Measurements from ENCODE around the gene TPI1. TPM values are rescaled to one million over a fixed set of nuclear protein-coding genes. Genes with fewer than 3 reads are reported as not detected.

Gene TPI1
- total and polyA plus RNA-seq, 2 of the 8 experiments (the other 6 are each of a cell fraction or from before 2014, with no cell fraction given) = 910 to 3,018 TPM

GRCh38 chr12:6863586-6864321 lies 3.6 kb upstream of the TPI1 start:
- no peak overlapping the region for H3K4ac ChIP-seq (replicated peaks; ENCODE audit: insufficient read length, low read depth, low read length)
- 97% methylated on average over 14 of the region's 16 CpGs; no CpG with 5 or more reads in 1 of the 2 experiments for WGBS, 2 experiments (ENCODE audit: extremely low coverage in 1 of 2, insufficient coverage in 1 of 2, insufficient read length in 1 of 2, insufficient replicate concordance in 2 of 2, low coverage in 1 of 2, low lambda C conversion rate in 2 of 2, missing lambda C conversion rate in 1 of 2)
- H3K27ac ChIP-seq (ENCODE audit: low read depth, low read length) = no peak overlapping the region
- H4K91ac ChIP-seq (replicated peaks; ENCODE audit: insufficient read length, low read length) = no peak overlapping the region
- DNase-seq (ENCODE audit: low read depth in 1 of 2, low spot score in 2 of 2) = no peak
- peaks cover 0 to 14% of the 10 kb centered on the region in 2 experiments; a peak in 2 of 4 replicates for H3K79me2 ChIP-seq (ENCODE audit: control insufficient read depth in 1 of 2, insufficient read depth in 2 of 2, low read length in 2 of 2)
- H2BK120ac ChIP-seq (replicated peaks; ENCODE audit: low read depth, low read length) = no peak overlapping the region
- TF ChIP-seq KDM1A (IDR thresholded peaks at IDR 0.05; ENCODE audit: borderline replicate concordance, low read length) = no peak
- TF ChIP-seq MAFK (IDR thresholded peaks at IDR 0.05; ENCODE audit: low read depth, low read length) = no peak
- no peak for TF ChIP-seq PHF8 (conservative IDR thresholded peaks at IDR 0.05; ENCODE audit: low read depth, low read length)
- TF ChIP-seq CBX8 (IDR thresholded peaks at IDR 0.05; ENCODE audit: borderline replicate concordance, low read depth, low read length) = no peak
- TF ChIP-seq RAD21 (IDR thresholded peaks at IDR 0.05 in 1 of 2, conservative IDR thresholded peaks at IDR 0.05 in 1 of 2; ENCODE audit: low read depth in 2 of 2, low read length in 2 of 2) = no peak
- TF ChIP-seq POLR2A (IDR thresholded peaks at IDR 0.05; ENCODE audit: control extremely low read depth in 1 of 2, low read depth in 2 of 2, low read length in 2 of 2) = no peak
- no peak for TF ChIP-seq CEBPB (IDR thresholded peaks at IDR 0.05; ENCODE audit: low read depth, low read length)
- TF ChIP-seq CREB1 (IDR thresholded peaks at IDR 0.05) = no peak
- TF ChIP-seq EP300 (IDR thresholded peaks at IDR 0.05; ENCODE audit: borderline replicate concordance in 1 of 2, low read depth in 2 of 2, low read length in 2 of 2) = no peak
- TF ChIP-seq KDM4A (IDR thresholded peaks at IDR 0.05; ENCODE audit: low read depth, low read length, severe bottlenecking) = no peak
- no peak overlapping the region for H2BK20ac ChIP-seq (ENCODE audit: low read length)
- H4K20me1 ChIP-seq (replicated peaks in 1 of 2; ENCODE audit: control insufficient read depth in 1 of 2, insufficient read depth in 2 of 2, low read length in 2 of 2) = peaks cover 5 to 7% of the 10 kb centered on the region in 2 experiments
- H3K14ac ChIP-seq (ENCODE audit: insufficient read length) = no peak overlapping the region
- peaks cover 23 to 54% (median 44%) of the 10 kb centered on the region in 4 experiments for H3K36me3 ChIP-seq (ENCODE audit: control insufficient read depth in 2 of 4, insufficient read depth in 4 of 4, low read length in 3 of 4)
- peaks cover 11% of the 10 kb centered on the region for H3K23me2 ChIP-seq (ENCODE audit: low read depth, low read length)
- no peak overlapping the region for H3K23ac ChIP-seq (ENCODE audit: insufficient read length)
- H3K4me3 ChIP-seq (ENCODE audit: extremely low read depth in 1 of 4, insufficient read depth in 2 of 4, low read depth in 3 of 4, low read length in 4 of 4) = no peak overlapping the region
- H3K18ac ChIP-seq (ENCODE audit: extremely low read depth, low read length) = no peak overlapping the region
- H2AFZ ChIP-seq (ENCODE audit: low read length) = no peak overlapping the region
- H4K8ac ChIP-seq (ENCODE audit: extremely low read depth, insufficient read depth, low read length) = no peak overlapping the region; the same call in 1 of the 2 replicates
- H3K9me3 ChIP-seq (ENCODE audit: insufficient read depth in 2 of 2, low read depth in 1 of 2, low read length in 1 of 2) = no peaks in the 10 kb centered on the region
- H3K9ac ChIP-seq (replicated peaks in 1 of 4; ENCODE audit: extremely low read depth in 1 of 4, low read depth in 3 of 4, low read length in 3 of 4) = no peak overlapping the region
- ChIA-PET POLR2A (ENCODE audit: partially characterized antibody) (interaction anchor here (6.1 to 18.9 kb wide), 5 partner anchors 19 to 77 kb away, joined by 86 to 588 read pairs (median 304); partner anchors contain the start of genes ATN1, C12orf57, CDCA3 and ENO2), CTCF (ENCODE audit: partially characterized antibody) (interaction anchor here (1.3 to 2.1 kb wide), 3 partner anchors 15 to 111 kb away, joined by 4 to 7 read pairs (median 5); partner anchors contain the start of gene MLF2)
- H3K4me1 ChIP-seq (replicated peaks in 1 of 4; ENCODE audit: control insufficient read depth in 3 of 4, insufficient read depth in 4 of 4, low read length in 3 of 4) = peaks cover 5 to 21% (median 12%) of the 10 kb centered on the region in 4 experiments
- peaks cover 3% of the 10 kb centered on the region; the same call in 1 of the 2 replicates for H3K79me1 ChIP-seq (ENCODE audit: low read depth, low read length)
- no peak overlapping the region for H3K56ac ChIP-seq (replicated peaks; ENCODE audit: insufficient read length, low read depth, low read length)
- H2BK5ac ChIP-seq (ENCODE audit: low read depth, low read length) = no peak overlapping the region
- no peak overlapping the region for H4K5ac ChIP-seq (ENCODE audit: insufficient read length, low read depth, low read length)
- no peak overlapping the region for H2BK12ac ChIP-seq (ENCODE audit: low read depth, low read length)
- FAIRE-seq = no peak
- H3K27me3 ChIP-seq (replicated peaks in 1 of 4; ENCODE audit: control insufficient read depth in 3 of 4, extremely low read depth in 1 of 4, insufficient read depth in 3 of 4, low read length in 3 of 4) = no peaks in the 10 kb centered on the region
- no peak overlapping the region for H3K4me2 ChIP-seq (ENCODE audit: insufficient read depth in 1 of 2, low read depth in 2 of 2, low read length in 2 of 2)
- H2BK15ac ChIP-seq (ENCODE audit: low read length) = no peak overlapping the region
- H2AK5ac ChIP-seq (ENCODE audit: low read depth, low read length) = no peak overlapping the region

Data from H1 (cell line).